Measurements from ENCODE around the gene DLGAP1.

- TF ChIP-seq JUND (IDR thresholded peaks at IDR 0.05): no peak
- no peak for TF ChIP-seq CTCF (IDR thresholded peaks at IDR 0.05; ENCODE audit: low read depth, low read length, missing input control)
- no peak for TF ChIP-seq RXRA (IDR thresholded peaks at IDR 0.05)
- no peak for TF ChIP-seq ATF3 (IDR thresholded peaks at IDR 0.05)
Observed at GRCh38 chr18:3581890-3582289, 873.2 kb downstream of the DLGAP1 start.

Measured in liver (tissue), 3 donors.